Gastroesophageal sphincter (tissue), 4 donors: ENCODE data around the gene MFSD11. TPM values are rescaled to one million over a fixed set of nuclear protein-coding genes. Genes with fewer than 3 reads are reported as not detected.

Source experiments
- ATAC-seq: fragments of 150-250 bp; one replicate; pipeline ENCODE4 v1.9.1; 2016; ENCODE audit warnings: mild to moderate bottlenecking, moderate library complexity
- H3K27ac ChIP-seq, 4 donors: fragments of 200-600 bp; sonication (generic) in 3 of 4; 1 replicate in 3 of 4; 2 replicates in 1 of 4; pipeline ENCODE4 v1.5.1; 2016 to 2019
- H3K27me3 ChIP-seq: fragments of 200-600 bp; sonication (generic); one replicate; pipeline ENCODE4 v1.5.1; 2019
- H3K36me3 ChIP-seq, 2 donors: fragments of 200-600 bp; sonication (generic); one replicate each; pipeline ENCODE4 v1.5.1; 2019; ENCODE audit warnings: control low read depth in 1 of 2
- H3K4me1 ChIP-seq, 3 donors: fragments of 200-600 bp; sonication (generic); 1 replicate in 2 of 3; 2 replicates in 1 of 3; pipeline ENCODE4 v1.5.1; 2016 to 2019; ENCODE audit warnings: control low read depth in 2 of 3
- H3K4me3 ChIP-seq, 2 donors: fragments of 200-600 bp; sonication (generic); one replicate each; pipeline ENCODE4 v1.5.1; 2019; ENCODE audit warnings: mild to moderate bottlenecking in 1 of 2, moderate library complexity in 1 of 2
- H3K9me3 ChIP-seq, 3 donors: fragments of 200-600 bp; sonication (generic); one replicate each; pipeline ENCODE4 v1.5.1; 2017 to 2019; ENCODE audit warnings: control low read depth in 2 of 3
- CTCF ChIP-seq, 4 experiments: fragments of 200-600 bp in 2 of 4; fragments of 450-650 bp in 2 of 4; sonication (generic) in 1 of 4; IDR thresholded peaks; one replicate each; pipeline ENCODE4 v1.5.1; 2017 to 2019; ENCODE audit warnings: antibody characterized with exemption in 4 of 4, mild to moderate bottlenecking in 2 of 4, moderate library complexity in 2 of 4
- EP300 ChIP-seq: sonication (generic); formaldehyde crosslinking; IDR thresholded peaks from one replicate; pipeline ENCODE4 v1.6.1; 2017; ENCODE audit warnings: antibody characterized with exemption, mild to moderate bottlenecking
- POLR2A ChIP-seq, 2 donors: fragments of 450-650 bp; IDR thresholded peaks; one replicate each; pipeline ENCODE4 v1.6.1; 2017; ENCODE audit warnings: antibody characterized with exemption in 2 of 2, mild to moderate bottlenecking in 2 of 2, moderate library complexity in 1 of 2
- POLR2AphosphoS5 ChIP-seq: sonication (generic); formaldehyde crosslinking; IDR thresholded peaks from one replicate; pipeline ENCODE4 v1.6.1; 2017; ENCODE audit warnings: antibody characterized with exemption
- WGBS, 2 donors: methylation state at CpG; one replicate each; pipeline ENCODE4 v1.1.5; 2018; ENCODE audit warnings: low coverage in 1 of 2; 5-methylcytosine and 5-hydroxymethylcytosine counted together
- total RNA-seq, 4 donors: library from RNA; depleted of rRNA; stranded (reverse); fragments of >200 nt; gene quantifications; one replicate each; pipeline ENCODE4 v1.1.0, GENCODE V29; 2016

MFSD11 gene
- total RNA-seq, 4 donors from 2014 or later = 18.4 to 27.8 (median 20.9) TPM

GRCh38 chr17:76714336-76714735 is 23.6 kb upstream of the MFSD11 start:
- Histone ChIP-seq H3K4me3 (no peak overlapping the region), H3K27ac (peak overlapping the region in 3 of 4 donors; percentile 27 to 85 (median 70)), H3K36me3 (peaks cover 0 to 65% of the 10 kb centered on the region in 2 donors), H3K9me3 (no peaks in the 10 kb centered on the region), H3K4me1 (peaks cover 10 to 64% (median 22%) of the 10 kb centered on the region in 3 donors), H3K27me3 (no peaks in the 10 kb centered on the region)
- TF ChIP-seq POLR2AphosphoS5 (no peak), EP300 (no peak), POLR2A (IDR thresholded peaks at IDR 0.05) (no peak), CTCF (IDR thresholded peaks at IDR 0.05) (no peak)
- no peak for ATAC-seq
- 46% methylated on average over 5 of the region's 5 CpGs; no CpG with 5 or more reads in 1 of the 2 donors for WGBS, 2 donors

GRCh38 chr17:76714822-76715495 is 23.0 kb upstream of the MFSD11 start:
- Histone ChIP-seq H3K4me3 (no peak overlapping the region), H3K27me3 (no peaks in the 10 kb centered on the region), H3K9me3 (no peaks in the 10 kb centered on the region), H3K36me3 (peaks cover 0 to 71% of the 10 kb centered on the region in 2 donors), H3K4me1 (peaks cover 10 to 58% (median 22%) of the 10 kb centered on the region in 3 donors), H3K27ac (peak overlapping the region in 3 of 4 donors; percentile 27 to 85 (median 70))
- WGBS, 2 donors = 10 to 14% methylated on average over 4 of the region's 4 CpGs
- no peak for ATAC-seq
- TF ChIP-seq EP300 (no peak), CTCF (IDR thresholded peaks at IDR 0.05) (peak; percentile 78 to 86 (median 83))

GRCh38 chr17:76715496-76715830 is 22.5 kb upstream of the MFSD11 start:
- no peaks in the 10 kb centered on the region for H3K27me3 ChIP-seq
- WGBS, 2 donors = 77% methylated on average over 2 of the region's 2 CpGs; no CpG with 5 or more reads in 1 of the 2 donors
- no peaks in the 10 kb centered on the region for H3K9me3 ChIP-seq
- peaks cover 0 to 76% of the 10 kb centered on the region in 2 donors for H3K36me3 ChIP-seq
- no peak overlapping the region for H3K4me3 ChIP-seq
- peak overlapping the region; percentile 27 to 85 (median 64) for H3K27ac ChIP-seq
- no peak for TF ChIP-seq POLR2AphosphoS5
- TF ChIP-seq CTCF (IDR thresholded peaks at IDR 0.05) = no peak
- no peak for TF ChIP-seq POLR2A (IDR thresholded peaks at IDR 0.05)
- no peak for TF ChIP-seq EP300
- peaks cover 10 to 58% (median 22%) of the 10 kb centered on the region in 3 donors for H3K4me1 ChIP-seq
- no peak for ATAC-seq

- TF ChIP-seq CTCF (IDR thresholded peaks at IDR 0.05) (no peak), POLR2A (IDR thresholded peaks at IDR 0.05) (no peak), EP300 (no peak), POLR2AphosphoS5 (peak; percentile 87)
- peak overlapping the region; percentile 59 to 85 (median 71) for H3K27ac ChIP-seq
- H3K36me3 ChIP-seq = peaks cover 0 to 85% of the 10 kb centered on the region in 2 donors
- H3K4me1 ChIP-seq = peaks cover 8 to 62% (median 19%) of the 10 kb centered on the region in 3 donors
- H3K4me3 ChIP-seq = no peak overlapping the region
- no peaks in the 10 kb centered on the region for H3K9me3 ChIP-seq
- 48 to 83% methylated on average over 6 to 13 of the region's 13 CpGs for WGBS, 2 donors
- ATAC-seq = peak; percentile 81
- no peaks in the 10 kb centered on the region for H3K27me3 ChIP-seq
Observed at GRCh38 chr17:76716146-76716838, 21.6 kb upstream of the MFSD11 start.

- Histone ChIP-seq H3K27me3 (no peaks in the 10 kb centered on the region), H3K27ac (peak overlapping the region; percentile 59 to 85 (median 71)), H3K9me3 (no peaks in the 10 kb centered on the region), H3K4me1 (peaks cover 3 to 62% (median 13%) of the 10 kb centered on the region in 3 donors), H3K36me3 (peaks cover 0 to 90% of the 10 kb centered on the region in 2 donors), H3K4me3 (no peak overlapping the region)
- 67 to 74% methylated on average over 6 of the region's 6 CpGs for whole genome bisulfite sequencing, 2 donors
- TF ChIP-seq CTCF (IDR thresholded peaks at IDR 0.05) (no peak), POLR2AphosphoS5 (no peak), POLR2A (IDR thresholded peaks at IDR 0.05) (no peak), EP300 (no peak)
- no peak for ATAC-seq
Observed at GRCh38 chr17:76716839-76717215, 21.1 kb upstream of the MFSD11 start.
